Upper lobe of left lung (tissue), 4 donors: ENCODE measurements around the gene CTAGE9.

Source experiments
- EP300 ChIP-seq, 4 donors: sonication (generic); formaldehyde crosslinking; IDR thresholded peaks; one replicate each; pipeline ENCODE4 v1.5.1; 2017; ENCODE audit warnings: antibody characterized with exemption in 4 of 4, control low read depth in 2 of 4
- POLR2A ChIP-seq, 4 donors: fragments of 450-650 bp; IDR thresholded peaks; one replicate each; pipeline ENCODE4 v1.5.1; 2016 to 2017; ENCODE audit warnings: antibody characterized with exemption in 4 of 4, mild to moderate bottlenecking in 2 of 4
- TF ChIP-seq, protein P1 (sequence below), 6 experiments: fragments of 450-650 bp in 4 of 6; fragments of 200-600 bp in 2 of 6; sonication (generic) in 2 of 6; IDR thresholded peaks; one replicate each; pipeline ENCODE4 v1.5.1; 2016 to 2019; ENCODE audit warnings: antibody characterized with exemption in 6 of 6

DNA sequence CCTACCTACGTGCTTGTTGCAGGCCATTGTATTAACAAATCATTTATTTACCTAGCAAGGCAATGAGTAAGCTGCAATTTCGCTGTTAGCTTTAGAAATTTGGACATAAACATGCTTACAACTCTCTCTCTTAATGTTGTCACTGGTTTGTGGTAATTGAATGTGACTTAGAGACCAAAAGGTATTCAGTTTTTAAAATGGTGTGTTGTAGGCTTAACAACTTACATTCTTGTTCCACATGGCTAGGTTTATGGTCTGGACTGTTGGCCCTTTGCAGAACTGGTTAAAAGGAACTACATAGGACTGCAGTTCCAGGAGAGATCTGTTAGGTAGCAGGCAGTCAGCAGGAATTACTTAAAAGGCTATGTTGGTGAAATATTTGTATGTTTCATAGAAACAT is 10.3 kb upstream of the CTAGE9 start:
- TF ChIP-seq POLR2A (IDR thresholded peaks at IDR 0.05), result no peak
- TF ChIP-seq, protein P1, sequence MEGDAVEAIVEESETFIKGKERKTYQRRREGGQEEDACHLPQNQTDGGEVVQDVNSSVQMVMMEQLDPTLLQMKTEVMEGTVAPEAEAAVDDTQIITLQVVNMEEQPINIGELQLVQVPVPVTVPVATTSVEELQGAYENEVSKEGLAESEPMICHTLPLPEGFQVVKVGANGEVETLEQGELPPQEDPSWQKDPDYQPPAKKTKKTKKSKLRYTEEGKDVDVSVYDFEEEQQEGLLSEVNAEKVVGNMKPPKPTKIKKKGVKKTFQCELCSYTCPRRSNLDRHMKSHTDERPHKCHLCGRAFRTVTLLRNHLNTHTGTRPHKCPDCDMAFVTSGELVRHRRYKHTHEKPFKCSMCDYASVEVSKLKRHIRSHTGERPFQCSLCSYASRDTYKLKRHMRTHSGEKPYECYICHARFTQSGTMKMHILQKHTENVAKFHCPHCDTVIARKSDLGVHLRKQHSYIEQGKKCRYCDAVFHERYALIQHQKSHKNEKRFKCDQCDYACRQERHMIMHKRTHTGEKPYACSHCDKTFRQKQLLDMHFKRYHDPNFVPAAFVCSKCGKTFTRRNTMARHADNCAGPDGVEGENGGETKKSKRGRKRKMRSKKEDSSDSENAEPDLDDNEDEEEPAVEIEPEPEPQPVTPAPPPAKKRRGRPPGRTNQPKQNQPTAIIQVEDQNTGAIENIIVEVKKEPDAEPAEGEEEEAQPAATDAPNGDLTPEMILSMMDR (IDR thresholded peaks at IDR 0.05), result no peak
- no peak for TF ChIP-seq EP300 (IDR thresholded peaks at IDR 0.05)
